Panc1 (cell line): Measurements from ENCODE around the gene ID1. TPM values are rescaled to one million over a fixed set of nuclear protein-coding genes. Genes with fewer than 3 reads are reported as not detected.

ENCODE experiments used
- ATAC-seq: fragments of 200-7000 bp; cut with Tn5 transposase; 2 replicates; pipeline ENCODE4 v1.9.1; 2020; ENCODE audit warnings: mild to moderate bottlenecking, moderate library complexity
- BruUV-seq: library from RNA; stranded (reverse); fragments of 400-500 nt; replicated peaks from 2 replicates; lab custom pipeline; 2021; lab: Mats Ljungman, UMichigan
- CTCF ChIA-PET: fragments of 300-600 bp; sonication (Branson Sonifier 250); formaldehyde crosslinking; loops from one replicate; lab custom pipeline; 2022; ENCODE audit warnings: antibody characterized with exemption; lab: Charles Lee
- POLR2A ChIA-PET: fragments of 300-600 bp; sonication (Branson Sonifier 250); formaldehyde crosslinking; loops from one replicate; lab custom pipeline; 2022; ENCODE audit warnings: antibody characterized with exemption; lab: Charles Lee
- DNase-seq: peaks from one replicate; pipeline ENCODE4 v3.0.0-alpha.2; 2010; ENCODE audit warnings: low read depth, low spot score
- H3K27ac ChIP-seq: 2 replicates; pipeline ENCODE4 v1.5.1; 2011; ENCODE audit warnings: mild to moderate bottlenecking, low read length, inconsistent platforms
- H3K27me3 ChIP-seq: fragments of 200-500 bp; sonication (Bioruptor generic); 2 replicates; pipeline ENCODE4 v1.6.0; 2014; ENCODE audit warnings: low read length, inconsistent platforms; ENCODE audit not compliant: control insufficient read depth, insufficient read depth
- H3K36me3 ChIP-seq: fragments of 200-500 bp; sonication (Bioruptor generic); 2 replicates; pipeline ENCODE4 v1.5.1; 2014; ENCODE audit warnings: inconsistent platforms, mild to moderate bottlenecking, low read length, moderate library complexity; ENCODE audit not compliant: control insufficient read depth, insufficient read depth
- H3K4me1 ChIP-seq: 2 replicates; pipeline ENCODE4 v1.5.1; 2011; ENCODE audit warnings: inconsistent platforms, mild to moderate bottlenecking, low read length, moderate library complexity; ENCODE audit not compliant: control insufficient read depth, insufficient read depth
- H3K4me3 ChIP-seq, 2 experiments: 2 replicates each; pipeline ENCODE4 v1.5.1; 2011 to 2012; ENCODE audit warnings: low read depth in 2 of 2, low read length in 2 of 2, mild to moderate bottlenecking in 2 of 2, inconsistent platforms in 1 of 2, moderate library complexity in 1 of 2
- H3K9me3 ChIP-seq: fragments of 200-500 bp; sonication (Bioruptor generic); 2 replicates; pipeline ENCODE4 v1.5.1; 2014; ENCODE audit warnings: low read depth, mild to moderate bottlenecking, inconsistent platforms, low read length, moderate library complexity; ENCODE audit not compliant: control insufficient read depth, insufficient read depth
- POLR2AphosphoS5 ChIP-seq: IDR thresholded peaks from 2 replicates; pipeline ENCODE4 v1.6.1; 2012; ENCODE audit warnings: mild to moderate bottlenecking, low read depth, low read length, moderate library complexity
- SIN3A ChIP-seq: IDR thresholded peaks from 2 replicates; pipeline ENCODE4 v1.6.1; 2012; ENCODE audit warnings: low read depth, mild to moderate bottlenecking, low read length, moderate library complexity, borderline replicate concordance; ENCODE audit not compliant: insufficient read depth
- TCF7L2 ChIP-seq: IDR thresholded peaks from 2 replicates; pipeline ENCODE4 v1.6.1; 2011; ENCODE audit warnings: mild to moderate bottlenecking, low read depth, low read length, inconsistent platforms
- in situ Hi-C: cut with HindIII; loops from 2 replicates; pipeline ENCODE4 v1.10.0; 2016; ENCODE audit warnings: low sequenced_read_pairs, low pct_unique_long_range_greater_than_20kb
- intact Hi-C: fragments of 100-400 bp; cut with micrococcal nuclease; formaldehyde crosslinking; loops from one replicate; pipeline ENCODE4 v1.10.0; 2022; ENCODE audit not compliant: unreplicated experiment
- total RNA-seq: library from RNA; stranded (reverse); gene quantifications from one replicate; pipeline ENCODE4 v1.2.1, GENCODE V29; 2021; ENCODE audit not compliant: unreplicated experiment
- TF ChIP-seq, protein P1 (sequence below): fragments of 450-650 bp; IDR thresholded peaks from 2 replicates; pipeline ENCODE4 v1.5.1; 2017; ENCODE audit warnings: mild to moderate bottlenecking
- TF ChIP-seq, protein P2 (sequence below), 2 experiments: IDR thresholded peaks; 2 replicates each; pipeline ENCODE4 v1.6.1; 2011 to 2012; ENCODE audit warnings: low read depth in 2 of 2, control low read depth in 1 of 2, low read length in 1 of 2, mild to moderate bottlenecking in 1 of 2, moderate library complexity in 1 of 2; ENCODE audit not compliant: insufficient read depth in 1 of 2

The ID1 gene
- total RNA-seq, 1 experiment from 2014 or later = 152 TPM

DNA sequence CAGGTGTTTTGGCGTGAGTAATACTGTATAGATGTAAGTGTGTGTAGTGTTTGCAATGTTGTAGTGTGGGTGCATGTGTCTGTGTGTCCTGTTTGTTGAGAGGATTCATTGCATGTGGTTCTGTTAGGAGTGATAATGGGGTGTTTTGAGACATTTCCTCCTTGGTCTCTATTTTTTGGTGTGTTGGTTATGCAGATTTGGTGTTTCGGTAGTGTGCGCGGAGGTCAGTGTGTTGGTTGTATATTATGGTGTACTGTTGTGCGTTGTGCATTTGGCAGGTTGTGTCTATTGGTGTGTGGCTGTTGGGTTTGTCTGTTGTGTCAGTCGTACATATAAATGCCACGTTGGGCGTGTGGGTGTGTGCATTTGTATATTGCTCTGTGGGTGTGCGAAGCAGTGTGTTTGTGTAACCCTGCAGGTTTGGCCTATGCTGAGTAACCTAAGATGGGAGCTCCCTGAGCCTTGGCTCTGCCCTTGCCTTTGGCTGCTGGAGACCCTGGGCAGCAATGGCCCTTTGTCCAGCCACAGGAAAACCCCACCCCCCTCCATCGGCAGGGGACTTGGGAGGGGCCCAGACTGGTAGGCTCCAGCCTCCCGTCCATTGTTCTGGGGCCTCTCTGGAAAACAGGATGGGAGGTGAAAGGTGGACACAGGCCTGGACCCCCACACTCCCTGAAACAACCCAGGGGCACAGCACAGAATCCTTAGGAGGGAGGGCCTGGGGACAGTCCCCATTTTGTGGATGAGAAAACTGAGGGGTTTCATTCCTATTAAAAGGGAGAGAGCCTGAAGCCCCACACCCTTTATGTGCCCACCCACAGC lies 10.3 kb upstream of the ID1 start:
- BruUV-seq = TSS peak; percentile 89
- POLR2A ChIA-PET = interaction anchor here (2.6 to 2.7 kb wide), 2 partner anchors 10 to 22 kb away, joined by 35 to 39 read pairs; partner anchors contain the start of gene ID1
- peak overlapping the region; percentile 48 to 73 for H3K4me3 ChIP-seq

DNA sequence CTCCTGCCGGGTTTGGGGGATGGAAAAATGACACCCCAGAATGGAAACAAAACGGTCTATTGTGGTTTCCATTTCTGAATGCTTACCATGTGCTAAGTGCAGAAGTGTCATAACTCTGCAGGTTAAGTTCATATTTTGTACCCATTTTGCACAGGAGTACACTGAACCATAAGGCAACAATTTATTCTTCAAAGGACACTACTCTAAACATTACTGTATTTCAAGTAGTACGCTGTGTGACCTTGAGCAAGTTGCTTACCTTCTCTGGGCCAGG lies 9.8 kb upstream of the ID1 start:
- H3K36me3 ChIP-seq = no peaks in the 10 kb centered on the region
- no peak for ATAC-seq
- TF ChIP-seq, protein P1, sequence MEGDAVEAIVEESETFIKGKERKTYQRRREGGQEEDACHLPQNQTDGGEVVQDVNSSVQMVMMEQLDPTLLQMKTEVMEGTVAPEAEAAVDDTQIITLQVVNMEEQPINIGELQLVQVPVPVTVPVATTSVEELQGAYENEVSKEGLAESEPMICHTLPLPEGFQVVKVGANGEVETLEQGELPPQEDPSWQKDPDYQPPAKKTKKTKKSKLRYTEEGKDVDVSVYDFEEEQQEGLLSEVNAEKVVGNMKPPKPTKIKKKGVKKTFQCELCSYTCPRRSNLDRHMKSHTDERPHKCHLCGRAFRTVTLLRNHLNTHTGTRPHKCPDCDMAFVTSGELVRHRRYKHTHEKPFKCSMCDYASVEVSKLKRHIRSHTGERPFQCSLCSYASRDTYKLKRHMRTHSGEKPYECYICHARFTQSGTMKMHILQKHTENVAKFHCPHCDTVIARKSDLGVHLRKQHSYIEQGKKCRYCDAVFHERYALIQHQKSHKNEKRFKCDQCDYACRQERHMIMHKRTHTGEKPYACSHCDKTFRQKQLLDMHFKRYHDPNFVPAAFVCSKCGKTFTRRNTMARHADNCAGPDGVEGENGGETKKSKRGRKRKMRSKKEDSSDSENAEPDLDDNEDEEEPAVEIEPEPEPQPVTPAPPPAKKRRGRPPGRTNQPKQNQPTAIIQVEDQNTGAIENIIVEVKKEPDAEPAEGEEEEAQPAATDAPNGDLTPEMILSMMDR = no peak
- TF ChIP-seq, protein P2, sequence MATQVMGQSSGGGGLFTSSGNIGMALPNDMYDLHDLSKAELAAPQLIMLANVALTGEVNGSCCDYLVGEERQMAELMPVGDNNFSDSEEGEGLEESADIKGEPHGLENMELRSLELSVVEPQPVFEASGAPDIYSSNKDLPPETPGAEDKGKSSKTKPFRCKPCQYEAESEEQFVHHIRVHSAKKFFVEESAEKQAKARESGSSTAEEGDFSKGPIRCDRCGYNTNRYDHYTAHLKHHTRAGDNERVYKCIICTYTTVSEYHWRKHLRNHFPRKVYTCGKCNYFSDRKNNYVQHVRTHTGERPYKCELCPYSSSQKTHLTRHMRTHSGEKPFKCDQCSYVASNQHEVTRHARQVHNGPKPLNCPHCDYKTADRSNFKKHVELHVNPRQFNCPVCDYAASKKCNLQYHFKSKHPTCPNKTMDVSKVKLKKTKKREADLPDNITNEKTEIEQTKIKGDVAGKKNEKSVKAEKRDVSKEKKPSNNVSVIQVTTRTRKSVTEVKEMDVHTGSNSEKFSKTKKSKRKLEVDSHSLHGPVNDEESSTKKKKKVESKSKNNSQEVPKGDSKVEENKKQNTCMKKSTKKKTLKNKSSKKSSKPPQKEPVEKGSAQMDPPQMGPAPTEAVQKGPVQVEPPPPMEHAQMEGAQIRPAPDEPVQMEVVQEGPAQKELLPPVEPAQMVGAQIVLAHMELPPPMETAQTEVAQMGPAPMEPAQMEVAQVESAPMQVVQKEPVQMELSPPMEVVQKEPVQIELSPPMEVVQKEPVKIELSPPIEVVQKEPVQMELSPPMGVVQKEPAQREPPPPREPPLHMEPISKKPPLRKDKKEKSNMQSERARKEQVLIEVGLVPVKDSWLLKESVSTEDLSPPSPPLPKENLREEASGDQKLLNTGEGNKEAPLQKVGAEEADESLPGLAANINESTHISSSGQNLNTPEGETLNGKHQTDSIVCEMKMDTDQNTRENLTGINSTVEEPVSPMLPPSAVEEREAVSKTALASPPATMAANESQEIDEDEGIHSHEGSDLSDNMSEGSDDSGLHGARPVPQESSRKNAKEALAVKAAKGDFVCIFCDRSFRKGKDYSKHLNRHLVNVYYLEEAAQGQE (IDR thresholded peaks at IDR 0.05; ENCODE audit: insufficient read depth in 1 of 2, low read depth in 2 of 2, low read length in 1 of 2) = no peak
- TF ChIP-seq SIN3A (no peak), POLR2AphosphoS5 (no peak), TCF7L2 (no peak; the same call in 1 of the 2 replicates)
- H3K4me3 ChIP-seq = peak overlapping the region; percentile 48 to 73
- in situ Hi-C loops = no loop called here
- POLR2A ChIA-PET = interaction anchor here (0.6 to 2.7 kb wide), 4 partner anchors 10 to 128 kb away, joined by 3 to 39 read pairs (median 25); partner anchors contain the start of gene ID1
- peak overlapping the region; percentile 97 for H3K27ac ChIP-seq
- H3K4me1 ChIP-seq = peaks cover 51% of the 10 kb centered on the region
- no peaks in the 10 kb centered on the region for H3K27me3 ChIP-seq
- intact Hi-C loops = no loop called here
- DNase-seq = no peak
- BruUV-seq = no TSS peak
- CTCF ChIA-PET = interaction anchor here (0.8 to 2.1 kb wide), 5 partner anchors 17 to 33 kb away, joined by 3 to 26 read pairs (median 10); no protein-coding TSS in a partner anchor
- H3K9me3 ChIP-seq = no peaks in the 10 kb centered on the region

More for the DNA sequence above, 10.3 kb upstream of the ID1 start:
- CTCF ChIA-PET = interaction anchor here (0.8 to 1.7 kb wide), 2 partner anchors 18 to 25 kb away, joined by 3 to 26 read pairs; no protein-coding TSS in a partner anchor
- H3K36me3 ChIP-seq = no peaks in the 10 kb centered on the region
- ATAC-seq (peak; percentile 32), DNase-seq (no peak)
- peak overlapping the region; percentile 97 for H3K27ac ChIP-seq
- intact Hi-C loops (no loop called here), in situ Hi-C loops (no loop called here)
- H3K4me1 ChIP-seq = peaks cover 51% of the 10 kb centered on the region
- no peaks in the 10 kb centered on the region for H3K9me3 ChIP-seq
- TF ChIP-seq TCF7L2 (no peak), SIN3A (no peak), POLR2AphosphoS5 (no peak)
- TF ChIP-seq, protein P1 = no peak
- TF ChIP-seq, protein P2 (IDR thresholded peaks at IDR 0.05; ENCODE audit: insufficient read depth in 1 of 2, low read depth in 2 of 2, low read length in 1 of 2) = no peak
- H3K27me3 ChIP-seq = no peaks in the 10 kb centered on the region
